ENCODE data around the gene COG5.

Gene COG5

GRCh38 chr7:107180378-107180777 lies 383.3 kb downstream of the COG5 start:
- DNase-seq (ENCODE audit: low read depth), result peak; percentile 94

- DNase-seq (ENCODE audit: low read depth), result peak; percentile 10
These were observed 384.2 kb downstream of the COG5 start for GRCh38 chr7:107179326-107180164.

- no peak for DNase-seq (ENCODE audit: low read depth)
These were observed 389.9 kb downstream of the COG5 start for GRCh38 chr7:107173691-107174406.

- no peak for DNase-seq (ENCODE audit: low read depth)
These were observed 390.5 kb downstream of the COG5 start for GRCh38 chr7:107173191-107173590.

- DNase-seq (ENCODE audit: low read depth), result no peak
These were observed 391.3 kb downstream of the COG5 start for GRCh38 chr7:107172276-107173032.

GRCh38 chr7:107171496-107171895 lies 392.2 kb downstream of the COG5 start:
- DNase-seq (ENCODE audit: low read depth), result no peak

GRCh38 chr7:107170051-107170915 lies 393.4 kb downstream of the COG5 start:
- DNase-seq (ENCODE audit: low read depth), result no peak

GRCh38 chr7:107169120-107170050 lies 394.3 kb downstream of the COG5 start:
- DNase-seq (ENCODE audit: low read depth), result peak; percentile 98

GRCh38 chr7:107168233-107169119 lies 395.2 kb downstream of the COG5 start, which contains the start of gene HBP1:
TSS of gene HBP1 (plus strand) at chr7:107169003. CDS start at chr7:107179894, 10,891 bp downstream.
- peak; percentile 100 for DNase-seq (ENCODE audit: low read depth)

GRCh38 chr7:107167483-107168232 lies 396.1 kb downstream of the COG5 start:
- peak; percentile 75 for DNase-seq (ENCODE audit: low read depth)

- DNase-seq (ENCODE audit: low read depth), result no peak
These were observed 396.8 kb downstream of the COG5 start for GRCh38 chr7:107166736-107167426.

GRCh38 chr7:107165341-107165740 lies 398.4 kb downstream of the COG5 start:
- no peak for DNase-seq (ENCODE audit: low read depth)

- no peak for DNase-seq (ENCODE audit: low read depth)
These were observed 399.6 kb downstream of the COG5 start for GRCh38 chr7:107164092-107164491.

- DNase-seq (ENCODE audit: low read depth), result peak; percentile 12
These were observed 401.2 kb downstream of the COG5 start for GRCh38 chr7:107162475-107162874.

GRCh38 chr7:107161415-107161814 lies 402.3 kb downstream of the COG5 start:
- DNase-seq (ENCODE audit: low read depth), result no peak

- no peak for DNase-seq (ENCODE audit: low read depth)
These were observed 403.3 kb downstream of the COG5 start for GRCh38 chr7:107160389-107160788.

- DNase-seq (ENCODE audit: low read depth), result no peak
These were observed 405.7 kb downstream of the COG5 start for GRCh38 chr7:107158028-107158427.

- DNase-seq (ENCODE audit: low read depth), result no peak
These were observed 406.6 kb downstream of the COG5 start for GRCh38 chr7:107157091-107157490.
